ENCODE results near the gene MCL1.
"Not testable (repeated sequence)": the region's sequence is repeated elsewhere in the genome, so short reads cannot be mapped to it uniquely, and the experiment has no call there.

MCL1 gene

GRCh38 chr1:150579110-150579944 is at the start of gene MCL1:
Gene MCL1 (minus strand): TSS chr1:150579610. CDS start chr1:150579530, 80 bp downstream.
- DNase-seq: peak; percentile 99

GRCh38 chr1:150628766-150629114 is 49.3 kb upstream of the MCL1 start:
- no peak for DNase-seq

- DNase-seq: no peak
These were observed 48.5 kb upstream of the MCL1 start for GRCh38 chr1:150627826-150628410.

- no peak for DNase-seq
These were observed 46.7 kb upstream of the MCL1 start for GRCh38 chr1:150626150-150626549.

GRCh38 chr1:150624546-150624945 is 45.1 kb upstream of the MCL1 start:
- not testable (repeated sequence) for DNase-seq

- DNase-seq: not testable (repeated sequence)
These were observed 44.7 kb upstream of the MCL1 start for GRCh38 chr1:150624134-150624533.

GRCh38 chr1:150622303-150622975 is 43.0 kb upstream of the MCL1 start:
- DNase-seq: no peak

- peak; percentile 37 to 55 for DNase-seq
These were observed 42.3 kb upstream of the MCL1 start for GRCh38 chr1:150621497-150622302.

- no peak for DNase-seq
These were observed 41.5 kb upstream of the MCL1 start for GRCh38 chr1:150620919-150621318.

GRCh38 chr1:150619576-150620509 is 40.4 kb upstream of the MCL1 start:
- DNase-seq: peak; percentile 59 to 62

GRCh38 chr1:150615346-150616201 is 36.2 kb upstream of the MCL1 start:
- DNase-seq: no peak

GRCh38 chr1:150613061-150613920 is 33.9 kb upstream of the MCL1 start:
- DNase-seq: peak; percentile 99

- no peak for DNase-seq
These were observed 32.6 kb upstream of the MCL1 start for GRCh38 chr1:150612014-150612345.

GRCh38 chr1:150610576-150610975 is 31.2 kb upstream of the MCL1 start:
- no peak for DNase-seq

GRCh38 chr1:150609732-150610131 is 30.3 kb upstream of the MCL1 start:
- no peak for DNase-seq

- no peak for DNase-seq
These were observed 27.2 kb upstream of the MCL1 start for GRCh38 chr1:150606463-150607142.

GRCh38 chr1:150605451-150605731 is 26.0 kb upstream of the MCL1 start:
- not testable (repeated sequence) for DNase-seq

GRCh38 chr1:150604226-150604588 is 24.8 kb upstream of the MCL1 start:
- no peak for DNase-seq

GRCh38 chr1:150603711-150604110 is 24.3 kb upstream of the MCL1 start:
- DNase-seq: no peak

- DNase-seq: not testable (repeated sequence)
These were observed 23.0 kb upstream of the MCL1 start for GRCh38 chr1:150602372-150602771.

Measured in SHP77 (cell line).